Cardiac muscle cell (in vitro differentiated cells and primary cell): ENCODE results near the gene FOXK1. TPM values are rescaled to one million over a fixed set of nuclear protein-coding genes. Genes with fewer than 3 reads are reported as not detected.

Experiments
- DNase-seq, 2 donors: peaks; one replicate each; pipeline versions ENCODE4 v3.0.0 to v3.0.0-alpha.2; 2010 to 2017; ENCODE audit warnings: low read depth in 1 of 2, low spot score in 1 of 2
- H3K27ac ChIP-seq: fragments of 200-600 bp; sonication (generic); 2 replicates; pipeline ENCODE4 v1.5.1; 2016
- H3K27me3 ChIP-seq: fragments of 200-600 bp; sonication (generic); 2 replicates; pipeline ENCODE4 v1.6.0; 2016; ENCODE audit warnings: control low read depth
- H3K36me3 ChIP-seq: fragments of 200-600 bp; sonication (generic); 2 replicates; pipeline ENCODE4 v1.5.1; 2016; ENCODE audit warnings: control low read depth
- H3K4me1 ChIP-seq: fragments of 200-600 bp; sonication (generic); 2 replicates; pipeline ENCODE4 v1.8.1; 2017; ENCODE audit warnings: low read depth, mild to moderate bottlenecking, mixed run types
- H3K4me3 ChIP-seq: fragments of 200-600 bp; sonication (generic); 2 replicates; pipeline ENCODE4 v1.5.1; 2016; ENCODE audit warnings: mild to moderate bottlenecking
- H3K9me3 ChIP-seq: fragments of 200-600 bp; sonication (generic); 2 replicates; pipeline ENCODE4 v1.5.1; 2017; ENCODE audit warnings: low read depth, mild to moderate bottlenecking, control low read depth
- polyA plus RNA-seq: library from polyadenylated mRNA; unstranded; fragments of >200 nt; fragmentation: Nextera tagmentation; extraction: Ambion mirVana; gene quantifications from 2 replicates; pipeline ENCODE4 v1.2.1, GENCODE V29; 2016
- total RNA-seq: library from RNA; depleted of rRNA; stranded (reverse); fragments of >200 nt; gene quantifications from 2 replicates; pipeline ENCODE4 v1.2.3, GENCODE V29; 2016
- TF ChIP-seq, protein P1 (sequence below): IDR thresholded peaks from 2 replicates; pipeline ENCODE4 v1.5.1; 2012; ENCODE audit warnings: low read depth, mild to moderate bottlenecking, low read length

Gene FOXK1
- total and polyA plus RNA-seq, 2 experiments from 2014 or later, result 8.7 to 55.0 TPM

- Histone ChIP-seq H3K27me3 (no peaks in the 10 kb centered on the region), H3K27ac (no peak overlapping the region), H3K36me3 (no peaks in the 10 kb centered on the region), H3K9me3 (no peaks in the 10 kb centered on the region), H3K4me3 (no peak overlapping the region), H3K4me1 (peaks cover 19% of the 10 kb centered on the region)
- no peak for DNase-seq
- TF ChIP-seq, protein P1, sequence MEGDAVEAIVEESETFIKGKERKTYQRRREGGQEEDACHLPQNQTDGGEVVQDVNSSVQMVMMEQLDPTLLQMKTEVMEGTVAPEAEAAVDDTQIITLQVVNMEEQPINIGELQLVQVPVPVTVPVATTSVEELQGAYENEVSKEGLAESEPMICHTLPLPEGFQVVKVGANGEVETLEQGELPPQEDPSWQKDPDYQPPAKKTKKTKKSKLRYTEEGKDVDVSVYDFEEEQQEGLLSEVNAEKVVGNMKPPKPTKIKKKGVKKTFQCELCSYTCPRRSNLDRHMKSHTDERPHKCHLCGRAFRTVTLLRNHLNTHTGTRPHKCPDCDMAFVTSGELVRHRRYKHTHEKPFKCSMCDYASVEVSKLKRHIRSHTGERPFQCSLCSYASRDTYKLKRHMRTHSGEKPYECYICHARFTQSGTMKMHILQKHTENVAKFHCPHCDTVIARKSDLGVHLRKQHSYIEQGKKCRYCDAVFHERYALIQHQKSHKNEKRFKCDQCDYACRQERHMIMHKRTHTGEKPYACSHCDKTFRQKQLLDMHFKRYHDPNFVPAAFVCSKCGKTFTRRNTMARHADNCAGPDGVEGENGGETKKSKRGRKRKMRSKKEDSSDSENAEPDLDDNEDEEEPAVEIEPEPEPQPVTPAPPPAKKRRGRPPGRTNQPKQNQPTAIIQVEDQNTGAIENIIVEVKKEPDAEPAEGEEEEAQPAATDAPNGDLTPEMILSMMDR, result no peak
These were observed 29.5 kb downstream of the FOXK1 start for GRCh38 chr7:4711634-4712033.

DNA sequence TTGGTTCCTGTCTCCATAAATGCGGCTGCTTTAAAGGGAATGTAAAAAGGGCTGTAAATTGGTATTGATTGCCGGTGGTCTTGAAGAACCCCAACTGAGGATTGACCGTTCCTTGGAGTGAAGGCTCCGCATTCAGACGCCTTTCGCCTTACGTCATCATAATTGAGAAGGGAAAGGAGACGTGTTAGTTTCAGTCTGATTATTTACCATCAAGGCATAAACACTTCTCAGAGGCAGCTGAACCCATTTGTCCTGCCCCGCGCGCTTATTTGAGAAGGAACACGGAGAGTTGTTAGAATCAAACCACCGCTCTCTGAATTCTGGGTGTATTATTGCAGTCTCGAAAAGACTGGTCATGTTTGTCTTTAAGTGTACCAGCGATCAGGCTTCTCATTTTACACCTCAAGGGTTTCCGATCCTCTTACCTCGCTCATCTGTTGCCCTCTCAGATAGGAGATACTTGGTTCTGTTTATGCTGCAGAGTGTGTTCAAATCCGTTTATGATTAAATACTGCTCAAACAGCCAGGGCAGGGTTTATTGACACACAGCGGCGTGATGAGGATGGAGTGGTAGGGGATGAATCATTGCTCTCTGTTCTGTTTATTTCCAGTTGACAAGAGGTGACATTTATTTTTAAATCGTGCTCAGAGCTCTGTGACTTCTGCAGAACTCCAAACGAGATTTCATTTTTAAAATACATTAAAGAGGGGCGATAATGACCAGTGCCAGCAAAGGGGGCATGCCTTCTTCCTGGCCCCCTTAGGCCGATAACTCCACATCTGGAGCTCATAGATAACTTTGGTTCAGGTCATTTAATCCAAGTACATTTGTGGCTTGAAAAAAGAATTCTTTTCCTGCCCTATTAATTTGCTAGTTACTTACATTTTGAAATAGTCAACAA is 30.4 kb downstream of the FOXK1 start:
- Histone ChIP-seq H3K36me3 (no peaks in the 10 kb centered on the region), H3K27ac (no peak overlapping the region), H3K4me1 (peaks cover 12% of the 10 kb centered on the region), H3K9me3 (no peaks in the 10 kb centered on the region), H3K27me3 (no peaks in the 10 kb centered on the region), H3K4me3 (no peak overlapping the region)
- TF ChIP-seq, protein P1, result no peak
- no peak for DNase-seq

GRCh38 chr7:4713183-4713784 is 31.2 kb downstream of the FOXK1 start:
- H3K27me3 ChIP-seq, result no peaks in the 10 kb centered on the region
- H3K4me1 ChIP-seq, result peaks cover 8% of the 10 kb centered on the region
- H3K36me3 ChIP-seq, result no peaks in the 10 kb centered on the region
- H3K27ac ChIP-seq, result no peak overlapping the region
- no peak overlapping the region for H3K4me3 ChIP-seq
- peak in 1 of 2 donors; percentile 54 for DNase-seq
- TF ChIP-seq, protein P1, result no peak
- no peaks in the 10 kb centered on the region for H3K9me3 ChIP-seq

- TF ChIP-seq, protein P1, result no peak
- Histone ChIP-seq H3K27me3 (no peaks in the 10 kb centered on the region), H3K36me3 (no peaks in the 10 kb centered on the region), H3K27ac (no peak overlapping the region), H3K4me1 (peaks cover 6% of the 10 kb centered on the region), H3K9me3 (no peaks in the 10 kb centered on the region), H3K4me3 (no peak overlapping the region)
- no peak for DNase-seq
These were observed 32.1 kb downstream of the FOXK1 start for GRCh38 chr7:4714161-4714700.

GRCh38 chr7:4714767-4715409 is 32.8 kb downstream of the FOXK1 start:
- Histone ChIP-seq H3K4me1 (peaks cover 6% of the 10 kb centered on the region), H3K27me3 (no peaks in the 10 kb centered on the region), H3K27ac (peak overlapping the region; percentile 83), H3K4me3 (no peak overlapping the region), H3K36me3 (no peaks in the 10 kb centered on the region), H3K9me3 (no peaks in the 10 kb centered on the region)
- DNase-seq, result no peak
- TF ChIP-seq, protein P1, result no peak
